ENCODE measurements around the gene HSPA12A.

The HSPA12A gene

GRCh38 chr10:116706281-116706680 is 36.1 kb downstream of the HSPA12A start:
- ChIA-PET CTCF (interaction anchor here (0.6 to 2.1 kb wide), 3 partner anchors 12 to 82 kb away, joined by 3 to 6 read pairs (median 6); no protein-coding TSS in a partner anchor), POLR2A (no interaction called here)
- TF ChIP-seq CTCF (IDR thresholded peaks at IDR 0.05; ENCODE audit: insufficient read depth, low read length, missing control alignments): no peak
- no peak for DNase-seq (ENCODE audit: low read depth, low spot score)
- no peak overlapping the region for H3K4me3 ChIP-seq (ENCODE audit: low read depth, low read length)

GRCh38 chr10:116705498-116705897 is 36.9 kb downstream of the HSPA12A start:
- CTCF ChIA-PET: interaction anchor here (1.8 to 2.1 kb wide), 2 partner anchors 13 to 83 kb away, joined by 6 read pairs; no protein-coding TSS in a partner anchor
- POLR2A ChIA-PET: interaction anchor here (0.6 kb wide), 1 partner anchor 17 kb away, joined by 3 read pairs; no protein-coding TSS in a partner anchor
- no peak overlapping the region for H3K4me3 ChIP-seq (ENCODE audit: low read depth, low read length)
- no peak for DNase-seq (ENCODE audit: low read depth, low spot score)
- TF ChIP-seq CTCF (IDR thresholded peaks at IDR 0.05; ENCODE audit: insufficient read depth, low read length, missing control alignments): no peak

- no peak overlapping the region for H3K4me3 ChIP-seq (ENCODE audit: low read depth, low read length)
- POLR2A ChIA-PET: interaction anchor here (0.6 kb wide), 1 partner anchor 17 kb away, joined by 3 read pairs; no protein-coding TSS in a partner anchor
- CTCF ChIA-PET: interaction anchor here (1.8 to 2.1 kb wide), 2 partner anchors 13 to 83 kb away, joined by 6 read pairs; no protein-coding TSS in a partner anchor
- TF ChIP-seq CTCF (IDR thresholded peaks at IDR 0.05; ENCODE audit: insufficient read depth, low read length, missing control alignments): no peak
- DNase-seq (ENCODE audit: low read depth, low spot score): no peak
Observed at GRCh38 chr10:116704926-116705325, 37.4 kb downstream of the HSPA12A start.

GRCh38 chr10:116702165-116702564 is 40.2 kb downstream of the HSPA12A start:
- no peak overlapping the region for H3K4me3 ChIP-seq (ENCODE audit: low read depth, low read length)
- CTCF ChIA-PET: interaction anchor here (1.7 to 5.6 kb wide), 2 partner anchors 20 to 86 kb away, joined by 11 to 37 read pairs; no protein-coding TSS in a partner anchor
- POLR2A ChIA-PET: no interaction called here
- DNase-seq (ENCODE audit: low read depth, low spot score): no peak
- TF ChIP-seq CTCF (IDR thresholded peaks at IDR 0.05; ENCODE audit: insufficient read depth, low read length, missing control alignments): no peak

DNA sequence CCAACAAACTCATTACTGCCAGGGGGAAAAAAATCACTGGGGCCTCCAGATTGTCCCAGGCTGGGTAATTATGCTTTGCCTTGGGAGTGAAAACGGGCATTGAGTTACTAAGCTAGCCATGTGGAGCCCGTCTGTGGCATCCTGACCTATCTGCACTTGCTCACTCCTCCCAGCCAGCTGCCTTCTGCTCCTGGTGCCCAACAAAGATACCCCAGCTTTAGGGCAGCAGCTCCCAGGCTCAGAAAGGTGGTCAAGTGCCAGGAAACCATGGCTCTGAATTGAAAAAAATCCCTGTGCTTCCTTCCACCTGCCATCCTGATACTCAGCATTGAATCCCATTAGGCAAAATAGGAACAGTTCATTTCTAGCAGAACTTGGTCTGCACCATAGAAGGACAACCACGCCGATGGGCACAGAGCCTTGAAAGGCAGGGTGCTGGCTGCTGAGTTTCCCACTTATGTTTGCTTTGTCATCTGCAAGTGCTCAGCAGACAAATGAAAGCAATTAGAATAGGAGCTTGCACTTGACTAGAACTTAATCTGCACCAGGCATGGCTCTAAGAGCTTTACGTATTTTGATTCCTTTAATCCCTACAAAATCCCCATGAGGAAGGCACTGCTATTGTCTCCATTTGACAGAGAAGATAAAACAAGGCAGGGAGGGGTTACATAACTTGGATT is 42.8 kb downstream of the HSPA12A start:
- no peak for TF ChIP-seq CTCF (IDR thresholded peaks at IDR 0.05; ENCODE audit: insufficient read depth, low read length, missing control alignments)
- ChIA-PET CTCF (interaction anchor here (1.5 to 5.6 kb wide), 4 partner anchors 12 to 89 kb away, joined by 3 to 37 read pairs (median 8); no protein-coding TSS in a partner anchor), POLR2A (no interaction called here)
- H3K4me3 ChIP-seq (ENCODE audit: low read depth, low read length): no peak overlapping the region
- no peak for DNase-seq (ENCODE audit: low read depth, low spot score)

DNA sequence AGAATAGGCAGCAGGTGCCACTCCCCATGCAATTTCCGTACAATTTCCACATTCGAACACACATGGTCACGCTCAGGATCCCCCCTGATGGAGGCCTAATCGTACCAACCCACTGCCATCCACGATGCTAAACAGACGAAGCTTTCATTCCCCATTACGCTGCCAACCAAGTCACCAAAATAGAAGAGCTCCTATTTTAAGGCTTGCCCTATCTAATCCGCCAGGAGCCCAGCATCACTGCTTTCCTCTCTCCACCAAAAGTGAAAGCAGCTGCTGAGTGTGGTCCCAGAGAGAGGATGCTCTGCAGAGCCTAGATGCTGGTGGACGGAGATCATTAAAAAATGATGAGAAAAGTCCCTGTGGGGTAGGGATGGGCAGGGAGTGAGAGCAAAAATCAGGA is 43.3 kb downstream of the HSPA12A start:
- ChIA-PET POLR2A (no interaction called here), CTCF (interaction anchor here (1.5 to 5.6 kb wide), 3 partner anchors 11 to 89 kb away, joined by 3 to 37 read pairs (median 12); no protein-coding TSS in a partner anchor)
- no peak overlapping the region for H3K4me3 ChIP-seq (ENCODE audit: low read depth, low read length)
- TF ChIP-seq CTCF (IDR thresholded peaks at IDR 0.05; ENCODE audit: insufficient read depth, low read length, missing control alignments): no peak
- DNase-seq (ENCODE audit: low read depth, low spot score): no peak

Data from AG04449 (cell line).